Gastroesophageal sphincter (tissue), 3 donors: ENCODE measurements around the gene RNF148.

Experiments used
- CTCF ChIP-seq, 4 experiments: fragments of 200-600 bp in 2 of 4; fragments of 450-650 bp in 2 of 4; sonication (generic) in 1 of 4; IDR thresholded peaks; one replicate each; pipeline ENCODE4 v1.5.1; 2017 to 2019; ENCODE audit warnings: antibody characterized with exemption in 4 of 4, mild to moderate bottlenecking in 2 of 4, moderate library complexity in 2 of 4
- EP300 ChIP-seq: sonication (generic); formaldehyde crosslinking; IDR thresholded peaks from one replicate; pipeline ENCODE4 v1.6.1; 2017; ENCODE audit warnings: antibody characterized with exemption, mild to moderate bottlenecking
- POLR2A ChIP-seq, 2 donors: fragments of 450-650 bp; IDR thresholded peaks; one replicate each; pipeline ENCODE4 v1.6.1; 2017; ENCODE audit warnings: antibody characterized with exemption in 2 of 2, mild to moderate bottlenecking in 2 of 2, moderate library complexity in 1 of 2
- POLR2AphosphoS5 ChIP-seq: sonication (generic); formaldehyde crosslinking; IDR thresholded peaks from one replicate; pipeline ENCODE4 v1.6.1; 2017; ENCODE audit warnings: antibody characterized with exemption

DNA sequence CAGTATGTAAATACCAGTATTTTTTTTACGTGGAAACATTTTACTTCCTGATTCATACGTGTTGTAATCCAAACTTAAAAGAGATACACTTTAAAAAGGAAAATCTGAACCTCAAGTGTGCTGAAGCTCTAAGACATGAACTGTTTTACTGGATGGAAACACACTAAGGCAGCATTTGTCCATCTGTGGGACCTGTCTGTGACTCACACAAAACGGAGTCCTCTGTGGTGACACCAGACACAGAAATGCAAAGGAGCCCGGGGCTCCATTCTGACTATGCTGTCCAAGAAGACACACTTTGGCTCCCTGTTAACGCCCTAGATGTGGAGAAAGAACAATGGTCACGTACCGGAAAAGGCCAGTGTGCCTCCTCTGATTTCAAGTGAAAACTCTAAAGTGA lies 27.7 kb downstream of the RNF148 start:
- TF ChIP-seq POLR2A (IDR thresholded peaks at IDR 0.05) (no peak), POLR2AphosphoS5 (no peak), CTCF (IDR thresholded peaks at IDR 0.05) (no peak), EP300 (no peak)
